Effector memory CD8-positive, alpha-beta T cell (primary cell): ENCODE data around the gene TNFRSF21.

Source experiments
- ATAC-seq: fragments of 150-1000 bp; cut with Tn5 transposase; replicated peaks from 2 replicates; pipeline ENCODE4 v1.10.0; 2021; ENCODE audit warnings: mild to moderate bottlenecking, moderate library complexity
- DNase-seq, 3 experiments: peaks; one replicate each; pipeline ENCODE4 v3.0.0; 2021
- H3K27ac Mint-ChIP-seq, 2 donors: one replicate each; pipeline ENCODE4 v1.8.0; 2022; ENCODE audit warnings: mild to moderate bottlenecking in 2 of 2, mixed read lengths in 2 of 2, moderate library complexity in 2 of 2
- H3K27me3 Mint-ChIP-seq, 2 donors: one replicate each; pipeline ENCODE4 v1.8.0; 2022; ENCODE audit warnings: mixed read lengths in 2 of 2
- H3K36me3 Mint-ChIP-seq: one replicate; pipeline ENCODE4 v1.8.0; 2022; ENCODE audit warnings: mild to moderate bottlenecking, moderate library complexity, mixed read lengths; ENCODE audit not compliant: insufficient read depth
- H3K4me1 Mint-ChIP-seq, 2 donors: one replicate each; pipeline ENCODE4 v1.8.0; 2022; ENCODE audit warnings: low read depth in 2 of 2, mixed read lengths in 2 of 2
- H3K4me3 Mint-ChIP-seq, 2 donors: one replicate each; pipeline ENCODE4 v1.8.0; 2022; ENCODE audit warnings: mild to moderate bottlenecking in 2 of 2, mixed read lengths in 2 of 2, moderate library complexity in 2 of 2
- H3K9me3 Mint-ChIP-seq, 2 donors: one replicate each; pipeline ENCODE4 v1.8.0; 2022; ENCODE audit warnings: mixed read lengths in 2 of 2

The TNFRSF21 gene

GRCh38 chr6:47202644-47203205 lies 107.0 kb downstream of the TNFRSF21 start:
- DNase-seq (no peak), ATAC-seq (no peak)
- Mint-ChIP-seq H3K9me3 (peaks cover 0 to 5% of the 10 kb centered on the region in 2 donors), H3K36me3 (no peaks in the 10 kb centered on the region), H3K27ac (no peak overlapping the region), H3K4me1 (no peaks in the 10 kb centered on the region), H3K4me3 (no peak overlapping the region), H3K27me3 (no peaks in the 10 kb centered on the region)

GRCh38 chr6:47200536-47201334 lies 109.0 kb downstream of the TNFRSF21 start:
- ATAC-seq, result no peak
- H3K27ac Mint-ChIP-seq, result no peak overlapping the region

GRCh38 chr6:47197682-47198640 lies 111.7 kb downstream of the TNFRSF21 start:
- peaks cover 0 to 2% of the 10 kb centered on the region in 2 donors for H3K9me3 Mint-ChIP-seq
- H3K4me1 Mint-ChIP-seq, result no peaks in the 10 kb centered on the region
- ATAC-seq (no peak), DNase-seq (no peak)
- no peak overlapping the region for H3K27ac Mint-ChIP-seq
- no peak overlapping the region for H3K4me3 Mint-ChIP-seq
- no peaks in the 10 kb centered on the region for H3K27me3 Mint-ChIP-seq
- H3K36me3 Mint-ChIP-seq, result no peaks in the 10 kb centered on the region

More at GRCh38 chr6:47200536-47201334, 109.0 kb downstream of the TNFRSF21 start:
- H3K4me3 Mint-ChIP-seq, result no peak overlapping the region
- peaks cover 0 to 5% of the 10 kb centered on the region in 2 donors for H3K9me3 Mint-ChIP-seq
- H3K36me3 Mint-ChIP-seq, result no peaks in the 10 kb centered on the region
- no peaks in the 10 kb centered on the region for H3K4me1 Mint-ChIP-seq
- no peak for DNase-seq
- no peaks in the 10 kb centered on the region for H3K27me3 Mint-ChIP-seq

GRCh38 chr6:47196113-47196512 lies 113.6 kb downstream of the TNFRSF21 start:
- Mint-ChIP-seq H3K27ac (no peak overlapping the region), H3K4me1 (no peaks in the 10 kb centered on the region), H3K27me3 (no peaks in the 10 kb centered on the region), H3K9me3 (peaks cover 0 to 2% of the 10 kb centered on the region in 2 donors), H3K36me3 (no peaks in the 10 kb centered on the region), H3K4me3 (no peak overlapping the region)
- no peak for ATAC-seq
- no peak for DNase-seq

GRCh38 chr6:47195011-47195650 lies 114.6 kb downstream of the TNFRSF21 start:
- no peaks in the 10 kb centered on the region for H3K36me3 Mint-ChIP-seq
- DNase-seq (no peak), ATAC-seq (no peak)
- H3K27ac Mint-ChIP-seq, result no peak overlapping the region
- peaks cover 0 to 2% of the 10 kb centered on the region in 2 donors for H3K9me3 Mint-ChIP-seq
- H3K4me1 Mint-ChIP-seq, result no peaks in the 10 kb centered on the region
- H3K4me3 Mint-ChIP-seq, result no peak overlapping the region
- no peaks in the 10 kb centered on the region for H3K27me3 Mint-ChIP-seq

GRCh38 chr6:47188588-47189021 lies 121.1 kb downstream of the TNFRSF21 start:
- Mint-ChIP-seq H3K27me3 (peaks cover 10 to 25% of the 10 kb centered on the region in 2 donors), H3K27ac (no peak overlapping the region), H3K4me3 (no peak overlapping the region), H3K36me3 (no peaks in the 10 kb centered on the region), H3K9me3 (peaks cover 0 to 7% of the 10 kb centered on the region in 2 donors), H3K4me1 (no peaks in the 10 kb centered on the region)
- DNase-seq, result no peak
- ATAC-seq, result no peak

GRCh38 chr6:47187893-47188587 lies 121.7 kb downstream of the TNFRSF21 start:
- Mint-ChIP-seq H3K27me3 (peaks cover 10 to 25% of the 10 kb centered on the region in 2 donors), H3K27ac (no peak overlapping the region), H3K36me3 (no peaks in the 10 kb centered on the region), H3K9me3 (peaks cover 0 to 7% of the 10 kb centered on the region in 2 donors), H3K4me3 (no peak overlapping the region), H3K4me1 (no peaks in the 10 kb centered on the region)
- ATAC-seq (no peak), DNase-seq (no peak)

- ATAC-seq (no peak), DNase-seq (no peak)
- Mint-ChIP-seq H3K4me1 (no peaks in the 10 kb centered on the region), H3K27ac (no peak overlapping the region), H3K36me3 (no peaks in the 10 kb centered on the region), H3K27me3 (peaks cover 10 to 25% of the 10 kb centered on the region in 2 donors), H3K9me3 (peaks cover 0 to 7% of the 10 kb centered on the region in 2 donors), H3K4me3 (no peak overlapping the region)
Measured at GRCh38 chr6:47187113-47187512, 122.6 kb downstream of the TNFRSF21 start.

- ATAC-seq (no peak), DNase-seq (no peak)
- peaks cover 0 to under 1% of the 10 kb centered on the region in 2 donors for H3K9me3 Mint-ChIP-seq
- H3K27ac Mint-ChIP-seq, result no peak overlapping the region
- no peaks in the 10 kb centered on the region for H3K36me3 Mint-ChIP-seq
- H3K4me1 Mint-ChIP-seq, result no peaks in the 10 kb centered on the region
- H3K4me3 Mint-ChIP-seq, result no peak overlapping the region
- H3K27me3 Mint-ChIP-seq, result peaks cover 6 to 28% of the 10 kb centered on the region in 2 donors
Measured at GRCh38 chr6:47182291-47182957, 127.3 kb downstream of the TNFRSF21 start.

GRCh38 chr6:47181681-47182080 lies 128.0 kb downstream of the TNFRSF21 start:
- Mint-ChIP-seq H3K4me3 (no peak overlapping the region), H3K36me3 (no peaks in the 10 kb centered on the region), H3K9me3 (no peaks in the 10 kb centered on the region), H3K27ac (no peak overlapping the region), H3K4me1 (no peaks in the 10 kb centered on the region), H3K27me3 (peaks cover 5 to 26% of the 10 kb centered on the region in 2 donors)
- no peak for ATAC-seq
- DNase-seq, result no peak
